Retinal pigment epithelial cell (primary cell): ENCODE measurements around the gene SRD5A1.

Experiments
- DNase-seq: peaks from one replicate; pipeline ENCODE4 v3.0.0-alpha.2; 2010; ENCODE audit warnings: low read depth
- H3K4me3 ChIP-seq: 2 replicates; pipeline ENCODE4 v1.5.1; 2011; ENCODE audit warnings: mild to moderate bottlenecking, low read length, control low read depth, moderate library complexity
- TF ChIP-seq, protein P1 (sequence below): conservative IDR thresholded peaks from 2 replicates; pipeline ENCODE4 v1.5.1; 2011; ENCODE audit warnings: low read depth, low read length, control low read depth, inconsistent platforms

SRD5A1 gene

DNA sequence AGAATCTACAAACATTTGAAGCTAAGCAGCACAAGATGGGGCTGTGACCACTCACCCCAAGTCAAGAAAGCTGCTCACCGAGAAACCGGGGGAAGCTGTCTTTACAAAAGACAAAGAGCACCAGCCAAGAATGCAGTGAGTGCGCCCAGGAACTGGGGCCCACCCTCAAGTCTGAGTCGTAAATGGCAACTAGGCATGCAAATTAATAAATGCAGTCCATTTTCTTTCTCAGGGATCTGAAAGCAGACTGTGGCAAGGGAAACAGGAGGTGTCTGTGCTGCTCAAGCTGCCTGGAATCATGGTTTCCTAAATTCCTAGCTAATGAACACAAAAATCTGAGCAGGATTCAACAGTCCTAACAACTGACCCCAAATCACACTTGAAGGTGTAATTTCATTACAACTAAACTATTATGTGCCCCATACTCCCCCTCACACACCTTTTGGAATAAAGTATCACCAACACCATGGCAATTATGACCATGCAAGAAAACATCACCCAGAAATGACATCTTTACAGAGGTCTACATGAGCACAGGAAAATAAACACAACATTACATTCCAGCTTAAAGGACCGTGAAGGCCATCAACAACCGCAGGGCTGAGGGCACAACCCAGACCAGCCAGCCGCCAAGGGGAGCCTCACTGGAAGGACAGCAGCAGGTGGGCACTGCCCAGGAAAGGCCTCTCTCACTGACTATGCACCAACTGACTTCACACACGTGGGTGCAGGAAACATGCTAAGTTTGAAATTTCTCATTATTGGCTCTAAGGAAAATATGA lies 18.0 kb upstream of the SRD5A1 start:
- no peak for DNase-seq
- no peak overlapping the region for H3K4me3 ChIP-seq
- TF ChIP-seq, protein P1, sequence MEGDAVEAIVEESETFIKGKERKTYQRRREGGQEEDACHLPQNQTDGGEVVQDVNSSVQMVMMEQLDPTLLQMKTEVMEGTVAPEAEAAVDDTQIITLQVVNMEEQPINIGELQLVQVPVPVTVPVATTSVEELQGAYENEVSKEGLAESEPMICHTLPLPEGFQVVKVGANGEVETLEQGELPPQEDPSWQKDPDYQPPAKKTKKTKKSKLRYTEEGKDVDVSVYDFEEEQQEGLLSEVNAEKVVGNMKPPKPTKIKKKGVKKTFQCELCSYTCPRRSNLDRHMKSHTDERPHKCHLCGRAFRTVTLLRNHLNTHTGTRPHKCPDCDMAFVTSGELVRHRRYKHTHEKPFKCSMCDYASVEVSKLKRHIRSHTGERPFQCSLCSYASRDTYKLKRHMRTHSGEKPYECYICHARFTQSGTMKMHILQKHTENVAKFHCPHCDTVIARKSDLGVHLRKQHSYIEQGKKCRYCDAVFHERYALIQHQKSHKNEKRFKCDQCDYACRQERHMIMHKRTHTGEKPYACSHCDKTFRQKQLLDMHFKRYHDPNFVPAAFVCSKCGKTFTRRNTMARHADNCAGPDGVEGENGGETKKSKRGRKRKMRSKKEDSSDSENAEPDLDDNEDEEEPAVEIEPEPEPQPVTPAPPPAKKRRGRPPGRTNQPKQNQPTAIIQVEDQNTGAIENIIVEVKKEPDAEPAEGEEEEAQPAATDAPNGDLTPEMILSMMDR, result no peak

DNA sequence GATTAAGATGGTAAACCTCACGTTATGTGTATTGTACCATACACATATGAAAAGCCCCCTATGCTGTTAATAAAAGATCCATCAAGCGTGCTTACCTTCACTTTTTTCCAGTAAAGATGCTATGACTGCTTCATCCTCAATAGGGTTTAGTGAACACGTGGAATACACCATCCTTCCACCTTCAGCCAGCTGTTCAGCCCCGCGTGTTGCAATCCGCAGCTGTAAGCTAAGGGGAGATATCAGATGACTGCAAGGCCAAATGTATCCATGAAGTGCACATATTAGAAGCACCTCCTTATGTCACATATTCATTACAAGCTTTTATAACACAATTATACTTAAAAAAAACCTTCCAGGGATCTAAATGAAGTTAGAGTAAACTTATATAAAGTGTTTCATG lies 16.6 kb upstream of the SRD5A1 start:
- TF ChIP-seq, protein P1, result no peak
- no peak overlapping the region for H3K4me3 ChIP-seq
- DNase-seq, result no peak

DNA sequence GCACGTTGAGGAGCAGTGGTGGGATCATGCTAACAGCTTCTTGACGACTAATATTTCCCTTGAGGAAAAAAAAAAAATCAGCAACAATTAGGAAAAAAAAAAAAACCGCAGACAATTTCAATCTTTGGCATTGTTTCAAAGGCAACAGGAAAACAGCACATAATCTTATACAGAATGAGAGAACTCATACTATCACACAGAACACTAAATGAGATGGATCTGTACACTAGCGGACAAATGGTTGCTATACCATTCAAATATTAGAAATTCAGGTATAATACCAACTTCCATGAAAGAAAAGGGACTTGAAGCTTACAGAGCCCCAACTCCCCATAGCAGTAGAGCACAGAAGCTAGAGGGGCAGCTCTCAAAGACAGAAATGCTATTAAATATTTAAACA lies 10.0 kb upstream of the SRD5A1 start:
- TF ChIP-seq, protein P1, result no peak
- no peak overlapping the region for H3K4me3 ChIP-seq
- DNase-seq, result no peak

DNA sequence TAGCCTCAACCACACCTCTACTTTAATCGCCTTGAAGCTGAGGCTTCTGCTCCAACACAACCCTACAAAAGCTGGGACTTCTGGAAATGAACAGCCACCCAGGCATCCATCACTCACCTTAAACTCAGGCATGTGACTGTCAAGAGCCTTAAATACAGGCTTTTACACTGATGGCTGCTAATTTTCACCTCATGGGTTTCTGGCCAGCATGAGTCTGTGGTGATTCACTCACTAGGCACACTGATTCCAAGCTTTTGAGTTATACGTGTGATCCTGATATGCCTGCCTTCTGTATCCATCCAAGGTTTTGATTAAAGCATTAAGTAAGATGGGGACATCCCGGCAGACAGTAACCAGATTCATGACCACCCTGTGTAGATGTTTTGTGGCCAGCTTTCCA lies 9.3 kb upstream of the SRD5A1 start:
- TF ChIP-seq, protein P1, result no peak
- DNase-seq, result no peak
- no peak overlapping the region for H3K4me3 ChIP-seq

DNA sequence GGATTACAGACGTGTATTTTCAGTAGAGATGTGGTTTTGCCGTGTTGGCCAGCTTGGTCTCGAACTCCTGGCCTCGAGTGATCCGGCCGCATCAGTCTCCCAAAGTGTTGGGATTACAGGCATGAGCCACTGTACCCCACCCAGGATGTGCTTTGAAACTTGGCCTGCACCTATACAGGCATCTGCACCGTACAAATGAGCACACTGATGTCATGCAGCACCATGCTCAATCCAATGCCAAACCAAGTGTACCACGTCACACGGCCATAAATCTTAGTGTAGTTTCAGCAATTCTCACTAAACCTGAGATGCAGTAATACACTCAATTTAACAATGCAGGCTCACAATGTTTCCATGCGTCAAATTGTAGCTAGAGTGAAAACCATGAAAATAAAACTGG lies 6.7 kb upstream of the SRD5A1 start:
- no peak for DNase-seq
- no peak overlapping the region for H3K4me3 ChIP-seq
- TF ChIP-seq, protein P1, result no peak

DNA sequence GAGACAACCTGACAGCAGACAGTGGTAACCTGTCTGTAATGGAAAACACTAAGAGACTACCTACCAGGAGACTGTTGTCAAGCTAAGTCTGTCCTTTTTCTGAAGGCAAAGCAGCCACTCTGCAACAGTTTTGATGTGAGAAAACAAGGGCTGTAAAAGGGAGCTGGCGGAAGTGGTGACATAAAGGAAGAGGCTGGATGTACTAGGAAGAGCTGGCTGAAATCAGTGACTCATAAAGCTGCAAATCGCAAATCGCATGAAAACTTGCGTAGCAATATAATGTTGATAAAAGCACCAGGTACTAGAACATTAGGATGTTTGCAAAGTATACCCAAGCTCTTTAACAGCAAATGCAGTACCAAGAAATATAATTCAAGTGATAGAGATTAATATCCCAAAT lies 1.8 kb upstream of the SRD5A1 start:
- TF ChIP-seq, protein P1, result no peak
- no peak for DNase-seq
- H3K4me3 ChIP-seq, result peak overlapping the region; percentile 92

DNA sequence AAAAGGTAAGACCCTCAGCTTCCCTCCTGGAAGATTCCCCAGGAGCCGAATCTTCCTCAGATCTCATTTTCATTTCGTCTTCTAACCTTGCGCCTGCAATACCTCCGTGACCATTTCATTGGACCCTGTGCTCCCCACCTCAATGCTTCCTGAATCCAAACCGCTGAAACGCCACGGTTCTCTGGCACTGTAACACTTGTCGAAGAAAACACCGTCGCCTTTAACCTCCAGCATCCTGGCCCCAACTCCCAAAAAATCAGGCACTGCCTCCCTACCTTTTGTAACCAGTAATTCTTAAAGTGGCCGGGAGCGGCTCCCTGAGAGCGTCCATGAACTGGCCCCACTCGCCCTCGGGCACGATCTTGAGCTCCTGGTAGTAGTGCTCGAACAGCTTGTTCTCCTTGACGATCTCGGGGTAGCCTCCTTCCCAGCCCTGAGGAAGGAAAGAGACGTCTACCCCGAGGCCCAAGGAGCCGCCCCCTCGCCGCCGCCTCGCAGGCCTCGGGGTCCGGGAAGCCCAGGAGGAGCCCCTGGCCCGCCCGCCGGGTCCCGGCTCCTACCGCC lies 834 bp upstream of the SRD5A1 start:
- TF ChIP-seq, protein P1, result peak; percentile 24
- H3K4me3 ChIP-seq, result peak overlapping the region; percentile 92
- DNase-seq, result no peak
